ENCODE measurements around the gene CAPN8. TPM values are rescaled to one million over a fixed set of nuclear protein-coding genes. Genes with fewer than 3 reads are reported as not detected.
"Not testable (repeated sequence)": the region's sequence is repeated elsewhere in the genome, so short reads cannot be mapped to it uniquely, and the experiment has no call there.

CAPN8 gene
- total RNA-seq, 1 donor from 2014 or later: not detected

- Mint-ChIP-seq H3K27ac (ENCODE audit: unreplicated experiment) (no peak overlapping the region), H3K9me3 (ENCODE audit: unreplicated experiment) (no peaks in the 10 kb centered on the region), H3K36me3 (ENCODE audit: unreplicated experiment) (no peaks in the 10 kb centered on the region), H3K4me3 (ENCODE audit: unreplicated experiment) (no peak overlapping the region), H3K4me1 (ENCODE audit: unreplicated experiment) (no peaks in the 10 kb centered on the region), H3K27me3 (ENCODE audit: unreplicated experiment) (no peaks in the 10 kb centered on the region)
- no peak for TF ChIP-seq CTCF (IDR thresholded peaks at IDR 0.05)
- DNase-seq (ENCODE audit: extremely low spot score, unreplicated experiment): no peak
Observed at GRCh38 chr1:223519116-223519515, 146.4 kb downstream of the CAPN8 start.

- H3K4me3 Mint-ChIP-seq (ENCODE audit: unreplicated experiment); H3K27ac Mint-ChIP-seq (ENCODE audit: unreplicated experiment); H3K9me3 Mint-ChIP-seq (ENCODE audit: unreplicated experiment); H3K27me3 Mint-ChIP-seq (ENCODE audit: unreplicated experiment); DNase-seq (ENCODE audit: extremely low spot score, unreplicated experiment); H3K4me1 Mint-ChIP-seq (ENCODE audit: unreplicated experiment); H3K36me3 Mint-ChIP-seq (ENCODE audit: unreplicated experiment): not testable (repeated sequence)
Observed at GRCh38 chr1:223518553-223518952, 146.9 kb downstream of the CAPN8 start.

- no peak overlapping the region for H3K27ac Mint-ChIP-seq (ENCODE audit: unreplicated experiment)
- H3K36me3 Mint-ChIP-seq (ENCODE audit: unreplicated experiment): no peaks in the 10 kb centered on the region
- no peak for DNase-seq (ENCODE audit: extremely low spot score, unreplicated experiment)
- H3K4me1 Mint-ChIP-seq (ENCODE audit: unreplicated experiment): no peaks in the 10 kb centered on the region
- no peak for TF ChIP-seq CTCF (IDR thresholded peaks at IDR 0.05)
- no peaks in the 10 kb centered on the region for H3K9me3 Mint-ChIP-seq (ENCODE audit: unreplicated experiment)
- no peaks in the 10 kb centered on the region for H3K27me3 Mint-ChIP-seq (ENCODE audit: unreplicated experiment)
- H3K4me3 Mint-ChIP-seq (ENCODE audit: unreplicated experiment): no peak overlapping the region
Observed at GRCh38 chr1:223515926-223516325, 149.6 kb downstream of the CAPN8 start.

- H3K27me3 Mint-ChIP-seq (ENCODE audit: unreplicated experiment): no peaks in the 10 kb centered on the region
- no peaks in the 10 kb centered on the region for H3K4me1 Mint-ChIP-seq (ENCODE audit: unreplicated experiment)
- no peak for DNase-seq (ENCODE audit: extremely low spot score, unreplicated experiment)
- H3K9me3 Mint-ChIP-seq (ENCODE audit: unreplicated experiment): no peaks in the 10 kb centered on the region
- H3K27ac Mint-ChIP-seq (ENCODE audit: unreplicated experiment): no peak overlapping the region
- no peak for TF ChIP-seq CTCF (IDR thresholded peaks at IDR 0.05)
- no peaks in the 10 kb centered on the region for H3K36me3 Mint-ChIP-seq (ENCODE audit: unreplicated experiment)
- no peak overlapping the region for H3K4me3 Mint-ChIP-seq (ENCODE audit: unreplicated experiment)
Observed at GRCh38 chr1:223515421-223515820, 150.1 kb downstream of the CAPN8 start.

GRCh38 chr1:223514644-223515043, 150.9 kb downstream of the CAPN8 start:
- DNase-seq (ENCODE audit: extremely low spot score, unreplicated experiment): no peak
- Mint-ChIP-seq H3K27me3 (ENCODE audit: unreplicated experiment) (no peaks in the 10 kb centered on the region), H3K36me3 (ENCODE audit: unreplicated experiment) (no peaks in the 10 kb centered on the region)

More at GRCh38 chr1:223514644-223515043, 150.9 kb downstream of the CAPN8 start:
- no peaks in the 10 kb centered on the region for H3K9me3 Mint-ChIP-seq (ENCODE audit: unreplicated experiment)
- no peak overlapping the region for H3K4me3 Mint-ChIP-seq (ENCODE audit: unreplicated experiment)
- no peak overlapping the region for H3K27ac Mint-ChIP-seq (ENCODE audit: unreplicated experiment)
- no peaks in the 10 kb centered on the region for H3K4me1 Mint-ChIP-seq (ENCODE audit: unreplicated experiment)
- no peak for TF ChIP-seq CTCF (IDR thresholded peaks at IDR 0.05)
